ENCODE data around the gene CFAP74. TPM values are rescaled to one million over a fixed set of nuclear protein-coding genes. Genes with fewer than 3 reads are reported as not detected.
"Not testable (repeated sequence)": the region's sequence is repeated elsewhere in the genome, so short reads cannot be mapped to it uniquely, and the experiment has no call there.

CFAP74 gene
- polyA plus RNA-seq, 1 donor = 0.76 TPM

- no peak for DNase-seq
These were observed 15.3 kb downstream of the CFAP74 start for GRCh38 chr1:1988061-1988945.

- DNase-seq = no peak
These were observed 16.5 kb downstream of the CFAP74 start for GRCh38 chr1:1987142-1987510.

GRCh38 chr1:1986451-1987141 is 17.0 kb downstream of the CFAP74 start:
- no peak for DNase-seq

GRCh38 chr1:1985375-1986050 is 18.1 kb downstream of the CFAP74 start:
- DNase-seq = no peak

- DNase-seq = no peak
These were observed 19.0 kb downstream of the CFAP74 start for GRCh38 chr1:1984560-1985070.

- no peak for DNase-seq
These were observed 21.0 kb downstream of the CFAP74 start for GRCh38 chr1:1982379-1983232.

GRCh38 chr1:1981631-1982327 is 21.8 kb downstream of the CFAP74 start:
- DNase-seq = not testable (repeated sequence)

GRCh38 chr1:1981142-1981500 is 22.5 kb downstream of the CFAP74 start:
- DNase-seq = no peak

GRCh38 chr1:1980467-1981141 is 23.0 kb downstream of the CFAP74 start:
- no peak for DNase-seq

- no peak for DNase-seq
These were observed 24.0 kb downstream of the CFAP74 start for GRCh38 chr1:1979482-1980165.

GRCh38 chr1:1978690-1979481 is 24.7 kb downstream of the CFAP74 start:
- not testable (repeated sequence) for DNase-seq

- DNase-seq = no peak
These were observed 25.5 kb downstream of the CFAP74 start for GRCh38 chr1:1978108-1978507.

- DNase-seq = no peak
These were observed 27.6 kb downstream of the CFAP74 start for GRCh38 chr1:1976031-1976430.

GRCh38 chr1:1975535-1975934 is 28.1 kb downstream of the CFAP74 start:
- no peak for DNase-seq

- no peak for DNase-seq
These were observed 28.8 kb downstream of the CFAP74 start for GRCh38 chr1:1974834-1975233.

- DNase-seq = no peak
These were observed 29.6 kb downstream of the CFAP74 start for GRCh38 chr1:1973716-1974642.

- DNase-seq = no peak
These were observed 30.4 kb downstream of the CFAP74 start for GRCh38 chr1:1972976-1973715.

Measured in left kidney (tissue), 2 donors.